ENCODE measurements around the gene PGK1.
"Not testable (repeated sequence)": the region's sequence is repeated elsewhere in the genome, so short reads cannot be mapped to it uniquely, and the experiment has no call there.

Gene PGK1

GRCh38 chrX:78074088-78074487, 30.0 kb upstream of the PGK1 start:
- DNase-seq (ENCODE audit: low spot score) = no peak
- TF ChIP-seq CTCF (IDR thresholded peaks at IDR 0.05; ENCODE audit: borderline replicate concordance, control extremely low read depth, extremely low read depth, insufficient read depth, missing control alignments) = no peak
- in situ Hi-C loops (cut with MboI; ENCODE audit: low sequenced_read_pairs, unreplicated experiment) = no loop called here

- no peak for DNase-seq (ENCODE audit: low spot score)
- in situ Hi-C loops (cut with MboI; ENCODE audit: low sequenced_read_pairs, unreplicated experiment) = no loop called here
- no peak for TF ChIP-seq CTCF (IDR thresholded peaks at IDR 0.05; ENCODE audit: borderline replicate concordance, control extremely low read depth, extremely low read depth, insufficient read depth, missing control alignments)
Observed at GRCh38 chrX:78075787-78076389, 28.2 kb upstream of the PGK1 start.

GRCh38 chrX:78081413-78081812, 22.6 kb upstream of the PGK1 start:
- DNase-seq (ENCODE audit: low spot score); in situ Hi-C loops (cut with MboI; ENCODE audit: low sequenced_read_pairs, unreplicated experiment): not testable (repeated sequence)

GRCh38 chrX:78092296-78092695, 11.8 kb upstream of the PGK1 start:
- in situ Hi-C loops (cut with MboI; ENCODE audit: low sequenced_read_pairs, unreplicated experiment) = loop anchor here (10.0 kb wide), 1 partner anchor 187 kb away; no protein-coding TSS in a partner anchor
- DNase-seq (ENCODE audit: low spot score) = no peak
- TF ChIP-seq CTCF (IDR thresholded peaks at IDR 0.05; ENCODE audit: borderline replicate concordance, control extremely low read depth, extremely low read depth, insufficient read depth, missing control alignments) = peak; percentile 19

GRCh38 chrX:78098108-78098507, 5.9 kb upstream of the PGK1 start:
- DNase-seq (ENCODE audit: low spot score) = no peak
- in situ Hi-C loops (cut with MboI; ENCODE audit: low sequenced_read_pairs, unreplicated experiment) = loop anchor here (10.0 kb wide), 1 partner anchor 193 kb away; no protein-coding TSS in a partner anchor
- no peak for TF ChIP-seq CTCF (IDR thresholded peaks at IDR 0.05; ENCODE audit: borderline replicate concordance, control extremely low read depth, extremely low read depth, insufficient read depth, missing control alignments)

GRCh38 chrX:78102091-78102490, 2.0 kb upstream of the PGK1 start:
- TF ChIP-seq CTCF (IDR thresholded peaks at IDR 0.05; ENCODE audit: borderline replicate concordance, control extremely low read depth, extremely low read depth, insufficient read depth, missing control alignments) = no peak
- DNase-seq (ENCODE audit: low spot score) = no peak
- in situ Hi-C loops (cut with MboI; ENCODE audit: low sequenced_read_pairs, unreplicated experiment) = no loop called here

- TF ChIP-seq CTCF (IDR thresholded peaks at IDR 0.05; ENCODE audit: borderline replicate concordance, control extremely low read depth, extremely low read depth, insufficient read depth, missing control alignments) = no peak
- DNase-seq (ENCODE audit: low spot score) = no peak
- in situ Hi-C loops (cut with MboI; ENCODE audit: low sequenced_read_pairs, unreplicated experiment) = no loop called here
Observed at GRCh38 chrX:78103001-78103622, 936 bp upstream of the PGK1 start.

All from GM13976 (cell line).